HL-60/S4 treated with retinoic acid at 250 ng/mL for 4 days and 3 days (cell line): ENCODE results near the gene BAIAP2L2.
"Not testable (repeated sequence)": the region's sequence is repeated elsewhere in the genome, so short reads cannot be mapped to it uniquely, and the experiment has no call there.

ENCODE experiments used
- in situ Hi-C: fragments of 300-500 bp; cut with MboI; formaldehyde crosslinking; loops from 2 replicates; pipeline ENCODE4 v1.7.0; 2022; ENCODE audit warnings: low sequenced_read_pairs

Gene BAIAP2L2

GRCh38 chr22:38110008-38110862 is at the start of gene BAIAP2L2:
Gene BAIAP2L2 (minus strand): TSS chr22:38110684. CDS start chr22:38110525, 159 bp downstream.
- in situ Hi-C loops, result no loop called here

GRCh38 chr22:38155703-38156102 is 45.2 kb upstream of the BAIAP2L2 start:
- in situ Hi-C loops, result no loop called here

GRCh38 chr22:38154563-38154915 is 44.1 kb upstream of the BAIAP2L2 start:
- in situ Hi-C loops, result not testable (repeated sequence)

- in situ Hi-C loops, result no loop called here
Measured at GRCh38 chr22:38153821-38154562, 43.5 kb upstream of the BAIAP2L2 start.

- in situ Hi-C loops, result no loop called here
Measured at GRCh38 chr22:38151126-38151500, 40.6 kb upstream of the BAIAP2L2 start.

GRCh38 chr22:38148245-38148644 is 37.8 kb upstream of the BAIAP2L2 start:
- in situ Hi-C loops, result no loop called here

- in situ Hi-C loops, result not testable (repeated sequence)
Measured at GRCh38 chr22:38146166-38146565, 35.7 kb upstream of the BAIAP2L2 start.

- in situ Hi-C loops, result no loop called here
Measured at GRCh38 chr22:38144025-38144405, 33.5 kb upstream of the BAIAP2L2 start.

- in situ Hi-C loops, result no loop called here
Measured at GRCh38 chr22:38142606-38143005, 32.1 kb upstream of the BAIAP2L2 start.

GRCh38 chr22:38141217-38141973 is 30.9 kb upstream of the BAIAP2L2 start:
- in situ Hi-C loops, result no loop called here

GRCh38 chr22:38139901-38140300 is 29.4 kb upstream of the BAIAP2L2 start:
- in situ Hi-C loops, result no loop called here

GRCh38 chr22:38138961-38139360 is 28.5 kb upstream of the BAIAP2L2 start:
- in situ Hi-C loops, result no loop called here

GRCh38 chr22:38137876-38138687 is 27.6 kb upstream of the BAIAP2L2 start:
- in situ Hi-C loops, result no loop called here

- in situ Hi-C loops, result no loop called here
Measured at GRCh38 chr22:38136607-38137006, 26.1 kb upstream of the BAIAP2L2 start.

GRCh38 chr22:38135133-38135706 is 24.7 kb upstream of the BAIAP2L2 start:
- in situ Hi-C loops, result no loop called here

- in situ Hi-C loops, result no loop called here
Measured at GRCh38 chr22:38133331-38133730, 22.8 kb upstream of the BAIAP2L2 start.

GRCh38 chr22:38132794-38133193 is 22.3 kb upstream of the BAIAP2L2 start:
- in situ Hi-C loops, result no loop called here

GRCh38 chr22:38132136-38132535 is 21.7 kb upstream of the BAIAP2L2 start:
- in situ Hi-C loops, result no loop called here

GRCh38 chr22:38131399-38131798 is 20.9 kb upstream of the BAIAP2L2 start:
- in situ Hi-C loops, result no loop called here

GRCh38 chr22:38129856-38130255 is 19.4 kb upstream of the BAIAP2L2 start:
- in situ Hi-C loops, result no loop called here
